Measurements from ENCODE around the gene ELOB. TPM values are rescaled to one million over a fixed set of nuclear protein-coding genes. Genes with fewer than 3 reads are reported as not detected.

ELOB gene
- total and polyA plus RNA-seq, 2 of the 13 experiments (the other 11 are each of a cell fraction or from before 2014, with no cell fraction given), result 208 to 225 TPM

DNA sequence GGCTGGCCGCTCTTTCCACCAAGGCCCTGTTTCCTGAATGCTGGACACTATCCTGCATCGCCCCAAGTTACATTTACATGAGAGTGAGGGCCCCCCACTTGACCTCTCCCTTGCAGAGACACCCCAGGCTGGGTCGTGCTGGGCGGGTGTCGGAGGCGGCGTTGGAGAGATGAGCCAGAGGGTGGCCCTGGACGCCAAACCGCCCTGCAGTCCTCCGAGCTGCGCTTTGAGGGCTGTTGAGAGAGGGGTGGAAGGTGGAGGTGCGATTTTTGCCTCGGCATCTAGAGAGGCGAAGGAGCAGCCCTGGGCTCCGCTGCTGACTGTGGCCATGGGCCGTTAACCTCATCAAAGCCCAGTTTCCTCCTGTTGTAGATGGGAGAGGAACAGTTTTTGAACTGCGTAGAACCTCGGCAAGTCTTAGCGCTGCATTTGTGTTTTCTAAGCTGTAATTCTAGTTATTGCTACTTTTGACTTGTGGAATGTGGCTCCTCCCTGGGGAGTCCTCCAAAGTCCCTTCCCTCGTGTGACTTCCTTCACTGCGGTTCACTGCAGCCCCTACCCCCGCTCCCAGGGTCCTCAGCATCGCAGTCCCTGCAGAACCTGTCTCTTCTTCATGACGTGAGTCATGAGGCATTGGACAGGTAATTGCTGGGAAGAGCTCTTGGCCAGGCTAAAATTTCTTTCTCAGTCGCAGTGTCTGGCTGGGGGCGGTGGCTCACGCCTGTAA, 986 bp upstream of the ELOB start (continued):
- TF ChIP-seq, protein P1, sequence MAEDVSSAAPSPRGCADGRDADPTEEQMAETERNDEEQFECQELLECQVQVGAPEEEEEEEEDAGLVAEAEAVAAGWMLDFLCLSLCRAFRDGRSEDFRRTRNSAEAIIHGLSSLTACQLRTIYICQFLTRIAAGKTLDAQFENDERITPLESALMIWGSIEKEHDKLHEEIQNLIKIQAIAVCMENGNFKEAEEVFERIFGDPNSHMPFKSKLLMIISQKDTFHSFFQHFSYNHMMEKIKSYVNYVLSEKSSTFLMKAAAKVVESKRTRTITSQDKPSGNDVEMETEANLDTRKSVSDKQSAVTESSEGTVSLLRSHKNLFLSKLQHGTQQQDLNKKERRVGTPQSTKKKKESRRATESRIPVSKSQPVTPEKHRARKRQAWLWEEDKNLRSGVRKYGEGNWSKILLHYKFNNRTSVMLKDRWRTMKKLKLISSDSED (CRISPR knock-in tag; IDR thresholded peaks at IDR 0.05), result no peak
- TF ChIP-seq, protein P2, sequence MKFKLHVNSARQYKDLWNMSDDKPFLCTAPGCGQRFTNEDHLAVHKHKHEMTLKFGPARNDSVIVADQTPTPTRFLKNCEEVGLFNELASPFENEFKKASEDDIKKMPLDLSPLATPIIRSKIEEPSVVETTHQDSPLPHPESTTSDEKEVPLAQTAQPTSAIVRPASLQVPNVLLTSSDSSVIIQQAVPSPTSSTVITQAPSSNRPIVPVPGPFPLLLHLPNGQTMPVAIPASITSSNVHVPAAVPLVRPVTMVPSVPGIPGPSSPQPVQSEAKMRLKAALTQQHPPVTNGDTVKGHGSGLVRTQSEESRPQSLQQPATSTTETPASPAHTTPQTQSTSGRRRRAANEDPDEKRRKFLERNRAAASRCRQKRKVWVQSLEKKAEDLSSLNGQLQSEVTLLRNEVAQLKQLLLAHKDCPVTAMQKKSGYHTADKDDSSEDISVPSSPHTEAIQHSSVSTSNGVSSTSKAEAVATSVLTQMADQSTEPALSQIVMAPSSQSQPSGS (CRISPR knock-in tag; IDR thresholded peaks at IDR 0.05), result no peak
- 0 out of 2 replicates have a peak, but pooled peaks have one; percentile 31 for TF ChIP-seq ZNF724P (CRISPR knock-in tag; IDR thresholded peaks at IDR 0.05; ENCODE audit: borderline replicate concordance)
- TF ChIP-seq, protein P3, sequence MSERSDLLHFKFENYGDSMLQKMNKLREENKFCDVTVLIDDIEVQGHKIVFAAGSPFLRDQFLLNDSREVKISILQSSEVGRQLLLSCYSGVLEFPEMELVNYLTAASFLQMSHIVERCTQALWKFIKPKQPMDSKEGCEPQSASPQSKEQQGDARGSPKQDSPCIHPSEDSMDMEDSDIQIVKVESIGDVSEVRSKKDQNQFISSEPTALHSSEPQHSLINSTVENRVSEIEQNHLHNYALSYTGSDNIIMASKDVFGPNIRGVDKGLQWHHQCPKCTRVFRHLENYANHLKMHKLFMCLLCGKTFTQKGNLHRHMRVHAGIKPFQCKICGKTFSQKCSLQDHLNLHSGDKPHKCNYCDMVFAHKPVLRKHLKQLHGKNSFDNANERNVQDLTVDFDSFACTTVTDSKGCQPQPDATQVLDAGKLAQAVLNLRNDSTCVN (CRISPR knock-in tag; IDR thresholded peaks at IDR 0.05; ENCODE audit: borderline replicate concordance), result no peak
- TF ChIP-seq ZNF33B (CRISPR knock-in tag; IDR thresholded peaks at IDR 0.05), result no peak
- TF ChIP-seq POLR2G (IDR thresholded peaks at IDR 0.05; ENCODE audit: low read depth, low read length), result peak; percentile 56; the same call in 1 of the 2 replicates
- 0 out of 2 replicates have a peak, but pooled peaks have one; percentile 9 for TF ChIP-seq ZSCAN25 (CRISPR knock-in tag; IDR thresholded peaks at IDR 0.05)
- no peak for TF ChIP-seq CBFB (CRISPR knock-in tag; IDR thresholded peaks at IDR 0.05)
- no peak for TF ChIP-seq ZNF562 (CRISPR knock-in tag; IDR thresholded peaks at IDR 0.05; ENCODE audit: borderline replicate concordance)
- TF ChIP-seq AGO2 (optimal IDR thresholded peaks at IDR 0.05; ENCODE audit: low read depth, low read length), result peak; percentile 80
- TF ChIP-seq ZNF24 (IDR thresholded peaks at IDR 0.05), result no peak
- TF ChIP-seq, protein P4, sequence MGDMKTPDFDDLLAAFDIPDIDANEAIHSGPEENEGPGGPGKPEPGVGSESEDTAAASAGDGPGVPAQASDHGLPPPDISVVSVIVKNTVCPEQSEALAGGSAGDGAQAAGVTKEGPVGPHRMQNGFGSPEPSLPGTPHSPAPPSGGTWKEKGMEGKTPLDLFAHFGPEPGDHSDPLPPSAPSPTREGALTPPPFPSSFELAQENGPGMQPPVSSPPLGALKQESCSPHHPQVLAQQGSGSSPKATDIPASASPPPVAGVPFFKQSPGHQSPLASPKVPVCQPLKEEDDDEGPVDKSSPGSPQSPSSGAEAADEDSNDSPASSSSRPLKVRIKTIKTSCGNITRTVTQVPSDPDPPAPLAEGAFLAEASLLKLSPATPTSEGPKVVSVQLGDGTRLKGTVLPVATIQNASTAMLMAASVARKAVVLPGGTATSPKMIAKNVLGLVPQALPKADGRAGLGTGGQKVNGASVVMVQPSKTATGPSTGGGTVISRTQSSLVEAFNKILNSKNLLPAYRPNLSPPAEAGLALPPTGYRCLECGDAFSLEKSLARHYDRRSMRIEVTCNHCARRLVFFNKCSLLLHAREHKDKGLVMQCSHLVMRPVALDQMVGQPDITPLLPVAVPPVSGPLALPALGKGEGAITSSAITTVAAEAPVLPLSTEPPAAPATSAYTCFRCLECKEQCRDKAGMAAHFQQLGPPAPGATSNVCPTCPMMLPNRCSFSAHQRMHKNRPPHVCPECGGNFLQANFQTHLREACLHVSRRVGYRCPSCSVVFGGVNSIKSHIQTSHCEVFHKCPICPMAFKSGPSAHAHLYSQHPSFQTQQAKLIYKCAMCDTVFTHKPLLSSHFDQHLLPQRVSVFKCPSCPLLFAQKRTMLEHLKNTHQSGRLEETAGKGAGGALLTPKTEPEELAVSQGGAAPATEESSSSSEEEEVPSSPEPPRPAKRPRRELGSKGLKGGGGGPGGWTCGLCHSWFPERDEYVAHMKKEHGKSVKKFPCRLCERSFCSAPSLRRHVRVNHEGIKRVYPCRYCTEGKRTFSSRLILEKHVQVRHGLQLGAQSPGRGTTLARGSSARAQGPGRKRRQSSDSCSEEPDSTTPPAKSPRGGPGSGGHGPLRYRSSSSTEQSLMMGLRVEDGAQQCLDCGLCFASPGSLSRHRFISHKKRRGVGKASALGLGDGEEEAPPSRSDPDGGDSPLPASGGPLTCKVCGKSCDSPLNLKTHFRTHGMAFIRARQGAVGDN (CRISPR knock-in tag; IDR thresholded peaks at IDR 0.05), result peak; percentile 55
- TF ChIP-seq ZNF619 (CRISPR knock-in tag; IDR thresholded peaks at IDR 0.05), result peak; percentile 34; the same call in 1 of the 2 replicates
- peak; percentile 68 for TF ChIP-seq ZNF263 (CRISPR knock-in tag; IDR thresholded peaks at IDR 0.05)
- TF ChIP-seq, protein P5, sequence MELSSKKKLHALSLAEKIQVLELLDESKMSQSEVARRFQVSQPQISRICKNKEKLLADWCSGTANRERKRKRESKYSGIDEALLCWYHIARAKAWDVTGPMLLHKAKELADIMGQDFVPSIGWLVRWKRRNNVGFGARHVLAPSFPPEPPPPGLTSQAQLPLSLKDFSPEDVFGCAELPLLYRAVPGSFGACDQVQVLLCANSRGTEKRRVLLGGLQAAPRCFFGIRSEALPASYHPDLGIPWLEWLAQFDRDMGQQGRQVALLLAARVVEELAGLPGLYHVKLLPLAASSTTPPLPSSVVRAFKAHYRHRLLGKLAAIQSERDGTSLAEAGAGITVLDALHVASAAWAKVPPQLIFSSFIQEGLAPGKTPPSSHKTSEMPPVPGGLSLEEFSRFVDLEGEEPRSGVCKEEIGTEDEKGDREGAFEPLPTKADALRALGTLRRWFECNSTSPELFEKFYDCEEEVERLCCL (CRISPR knock-in tag; IDR thresholded peaks at IDR 0.05; ENCODE audit: borderline replicate concordance), result peak; percentile 52; the same call in 1 of the 2 replicates
- TF ChIP-seq, protein P6, sequence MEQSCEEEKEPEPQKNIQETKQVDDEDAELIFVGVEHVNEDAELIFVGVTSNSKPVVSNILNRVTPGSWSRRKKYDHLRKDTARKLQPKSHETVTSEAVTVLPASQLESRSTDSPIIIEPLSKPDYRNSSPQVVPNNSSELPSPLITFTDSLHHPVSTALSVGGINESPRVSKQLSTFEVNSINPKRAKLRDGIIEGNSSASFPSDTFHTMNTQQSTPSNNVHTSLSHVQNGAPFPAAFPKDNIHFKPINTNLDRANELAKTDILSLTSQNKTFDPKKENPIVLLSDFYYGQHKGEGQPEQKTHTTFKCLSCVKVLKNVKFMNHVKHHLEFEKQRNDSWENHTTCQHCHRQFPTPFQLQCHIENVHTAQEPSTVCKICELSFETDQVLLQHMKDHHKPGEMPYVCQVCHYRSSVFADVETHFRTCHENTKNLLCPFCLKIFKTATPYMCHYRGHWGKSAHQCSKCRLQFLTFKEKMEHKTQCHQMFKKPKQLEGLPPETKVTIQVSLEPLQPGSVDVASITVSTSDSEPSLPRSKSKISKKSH (CRISPR knock-in tag; IDR thresholded peaks at IDR 0.05; ENCODE audit: borderline replicate concordance), result 0 out of 2 replicates have a peak, but pooled peaks have one; percentile 9
- TF ChIP-seq REPIN1 (CRISPR knock-in tag; IDR thresholded peaks at IDR 0.05; ENCODE audit: borderline replicate concordance, low read depth), result 0 out of 2 replicates have a peak, but pooled peaks have one; percentile 31

Data from HepG2 (cell line).